HT-29 (cell line): ENCODE data around the gene KAT6B. TPM values are rescaled to one million over a fixed set of nuclear protein-coding genes. Genes with fewer than 3 reads are reported as not detected.

ENCODE experiments used
- DNase-seq: peaks from one replicate; pipeline ENCODE4 v3.0.0-alpha.2; 2015; ENCODE audit warnings: low spot score
- total RNA-seq: library from RNA; depleted of rRNA; stranded (reverse); fragments of >200 nt; shearing (Covaris generic); gene quantifications from 2 replicates; pipeline ENCODE4 v1.2.3, GENCODE V29; 2014

KAT6B gene
- total RNA-seq, 1 experiment from 2014 or later = 17.2 TPM

GRCh38 chr10:74921744-74922143 lies 95.3 kb downstream of the KAT6B start:
- no peak for DNase-seq

GRCh38 chr10:74922921-74923320 lies 96.5 kb downstream of the KAT6B start:
- DNase-seq = peak; percentile 35

GRCh38 chr10:74923556-74923955 lies 97.2 kb downstream of the KAT6B start:
- DNase-seq = no peak

- DNase-seq = peak; percentile 65
Observed at GRCh38 chr10:74924251-74924963, 98.0 kb downstream of the KAT6B start.

GRCh38 chr10:74925291-74925690 lies 98.9 kb downstream of the KAT6B start:
- no peak for DNase-seq

- no peak for DNase-seq
Observed at GRCh38 chr10:74925708-74926107, 99.3 kb downstream of the KAT6B start.

GRCh38 chr10:74926791-74927585 lies 100.6 kb downstream of the KAT6B start:
- no peak for DNase-seq

GRCh38 chr10:74927701-74928100 lies 101.3 kb downstream of the KAT6B start:
- DNase-seq = no peak

GRCh38 chr10:74928742-74929191 lies 102.4 kb downstream of the KAT6B start:
- no peak for DNase-seq

- DNase-seq = no peak
Observed at GRCh38 chr10:74929197-74929596, 102.8 kb downstream of the KAT6B start.

GRCh38 chr10:74930965-74931364 lies 104.6 kb downstream of the KAT6B start:
- DNase-seq = no peak

- no peak for DNase-seq
Observed at GRCh38 chr10:74932648-74933047, 106.2 kb downstream of the KAT6B start.

GRCh38 chr10:74934100-74934812 lies 107.9 kb downstream of the KAT6B start:
- no peak for DNase-seq

- no peak for DNase-seq
Observed at GRCh38 chr10:74936577-74937265, 110.3 kb downstream of the KAT6B start.

- no peak for DNase-seq
Observed at GRCh38 chr10:74937266-74937856, 111.0 kb downstream of the KAT6B start.

- no peak for DNase-seq
Observed at GRCh38 chr10:74944205-74944604, 117.8 kb downstream of the KAT6B start.

GRCh38 chr10:74947781-74948401 lies 121.5 kb downstream of the KAT6B start:
- no peak for DNase-seq

- no peak for DNase-seq
Observed at GRCh38 chr10:74949034-74949832, 122.8 kb downstream of the KAT6B start.

- no peak for DNase-seq
Observed at GRCh38 chr10:74949843-74950765, 123.7 kb downstream of the KAT6B start.
